Measurements from ENCODE around the gene MORN1. TPM values are rescaled to one million over a fixed set of nuclear protein-coding genes. Genes with fewer than 3 reads are reported as not detected.

MORN1 gene
- total and polyA plus RNA-seq, 8 donors = 4.7 to 9.3 (median 5.3) TPM

GRCh38 chr1:2301607-2302291 lies 89.6 kb downstream of the MORN1 start:
- no peak overlapping the region for H3K4me3 ChIP-seq
- H3K27me3 ChIP-seq = no peaks in the 10 kb centered on the region
- ATAC-seq (no peak), FAIRE-seq (no peak), DNase-seq (no peak)
- H3K36me3 ChIP-seq = peaks cover 0 to 20% (median 7%) of the 10 kb centered on the region in 3 donors
- no peaks in the 10 kb centered on the region for H3K4me1 ChIP-seq
- no peaks in the 10 kb centered on the region for H3K9me3 ChIP-seq
- intact Hi-C loops (cut with DNase I) = loop anchor here in 1 of 3 donors (10.0 kb wide), 1 partner anchor 67 kb away; no protein-coding TSS in a partner anchor
- TF ChIP-seq CTCF (IDR thresholded peaks at IDR 0.05) = no peak
- whole genome bisulfite sequencing, 2 donors = 89 to 94% methylated on average over 17 of the region's 17 CpGs
- H3K27ac ChIP-seq = peak overlapping the region in 1 of 4 donors; percentile 53

- 80 to 83% methylated on average over 36 to 37 of the region's 37 CpGs for WGBS, 2 donors
Observed at GRCh38 chr1:2300851-2301606, 90.3 kb downstream of the MORN1 start.

GRCh38 chr1:2300004-2300771 lies 91.2 kb downstream of the MORN1 start:
- DNase-seq = peak in 1 of 6 donors; percentile 49
- Histone ChIP-seq H3K27me3 (no peaks in the 10 kb centered on the region), H3K4me1 (no peaks in the 10 kb centered on the region), H3K9me3 (no peaks in the 10 kb centered on the region), H3K4me3 (peak overlapping the region in 1 of 4 donors; percentile 17), H3K36me3 (peaks cover 0 to 13% (median 7%) of the 10 kb centered on the region in 3 donors), H3K27ac (peak overlapping the region in 3 of 4 donors; percentile 11 to 69 (median 53))
- ATAC-seq = peak in 3 of 4 donors; percentile 13 to 24 (median 24)
- intact Hi-C loops (cut with DNase I) = loop anchor here in 1 of 3 donors (10.0 kb wide), 1 partner anchor 65 kb away; no protein-coding TSS in a partner anchor
- no peak for FAIRE-seq
- WGBS, 2 donors = 82 to 85% methylated on average over 32 of the region's 32 CpGs
- TF ChIP-seq CTCF (IDR thresholded peaks at IDR 0.05) = no peak

More at GRCh38 chr1:2300851-2301606, 90.3 kb downstream of the MORN1 start:
- Histone ChIP-seq H3K36me3 (peaks cover 0 to 13% (median 7%) of the 10 kb centered on the region in 3 donors), H3K4me1 (no peaks in the 10 kb centered on the region), H3K9me3 (no peaks in the 10 kb centered on the region), H3K4me3 (peak overlapping the region in 1 of 4 donors; percentile 17), H3K27me3 (no peaks in the 10 kb centered on the region), H3K27ac (peak overlapping the region in 3 of 4 donors; percentile 11 to 69 (median 53))
- DNase-seq (peak in 1 of 6 donors; percentile 69), ATAC-seq (peak in 3 of 4 donors; percentile 37 to 66 (median 63)), FAIRE-seq (no peak)
- intact Hi-C loops (cut with DNase I) = loop anchor here in 1 of 3 donors (10.0 kb wide), 1 partner anchor 66 kb away; no protein-coding TSS in a partner anchor
- TF ChIP-seq CTCF (IDR thresholded peaks at IDR 0.05) = no peak

- TF ChIP-seq CTCF (IDR thresholded peaks at IDR 0.05) = no peak
- Histone ChIP-seq H3K27me3 (no peaks in the 10 kb centered on the region), H3K36me3 (peaks cover 0 to 4% (median under 1%) of the 10 kb centered on the region in 3 donors), H3K9me3 (no peaks in the 10 kb centered on the region), H3K4me3 (no peak overlapping the region), H3K4me1 (no peaks in the 10 kb centered on the region), H3K27ac (no peak overlapping the region)
- FAIRE-seq (no peak), DNase-seq (no peak), ATAC-seq (peak in 3 of 4 donors; percentile 12 to 25 (median 24))
- intact Hi-C loops (cut with DNase I) = no loop called here
- 81 to 82% methylated on average over 23 to 24 of the region's 24 CpGs for WGBS, 2 donors
Observed at GRCh38 chr1:2299131-2299627, 92.2 kb downstream of the MORN1 start.

Measured in pancreas (tissue), 10 donors.